CD4-positive, alpha-beta memory T cell (primary cell): Measurements from ENCODE around the gene CHI3L2. TPM values are rescaled to one million over a fixed set of nuclear protein-coding genes. Genes with fewer than 3 reads are reported as not detected.

Experiments
- CTCF ChIA-PET: fragments of 350-600 bp; sonication (Branson Sonifier 250); formaldehyde crosslinking; loops from one replicate; lab custom pipeline; 2021; ENCODE audit warnings: inconsistent platforms; ENCODE audit not compliant: partially characterized antibody; lab: Charles Lee
- POLR2A ChIA-PET: fragments of 350-600 bp; sonication (Branson Sonifier 250); formaldehyde crosslinking; loops from one replicate; lab custom pipeline; 2021; ENCODE audit not compliant: partially characterized antibody; lab: Charles Lee
- DNase-seq, 5 donors: peaks; one replicate each; pipeline versions ENCODE4 v3.0.0 to v3.0.0-alpha.2; 2020 to 2022; ENCODE audit warnings: mixed read lengths in 1 of 5
- H3K27ac ChIP-seq: one replicate; pipeline ENCODE4 v1.7.0; 2013; ENCODE audit warnings: low read depth, low read length
- H3K27me3 ChIP-seq: 2 replicates; pipeline ENCODE4 v1.7.0; 2013; ENCODE audit warnings: mild to moderate bottlenecking, low read length, moderate library complexity; ENCODE audit not compliant: insufficient read depth
- H3K36me3 ChIP-seq: 2 replicates; pipeline ENCODE4 v1.7.0; 2013; ENCODE audit warnings: mild to moderate bottlenecking, low read length, moderate library complexity; ENCODE audit not compliant: insufficient read depth
- H3K4me1 ChIP-seq: 2 replicates; pipeline ENCODE4 v1.7.0; 2013; ENCODE audit warnings: mild to moderate bottlenecking, low read length, moderate library complexity; ENCODE audit not compliant: insufficient read depth
- H3K4me3 ChIP-seq, 2 donors: one replicate each; pipeline ENCODE4 v1.7.0; 2013; ENCODE audit warnings: low read length in 2 of 2, mild to moderate bottlenecking in 1 of 2
- H3K9me3 ChIP-seq, 2 donors: one replicate each; pipeline ENCODE4 v1.7.0; 2013; ENCODE audit warnings: low read length in 2 of 2, control low read depth in 1 of 2; ENCODE audit not compliant: control insufficient read depth in 1 of 2
- H3K27ac Mint-ChIP-seq, 7 donors: one replicate each; pipeline ENCODE4 v1.8.0; 2020 to 2021; ENCODE audit warnings: mixed read lengths in 7 of 7, mild to moderate bottlenecking in 6 of 7, inconsistent platforms in 3 of 7, moderate library complexity in 3 of 7
- H3K27me3 Mint-ChIP-seq, 2 donors: one replicate each; pipeline ENCODE4 v1.8.0; 2020 to 2021; ENCODE audit warnings: mixed read lengths in 2 of 2
- H3K36me3 Mint-ChIP-seq, 2 donors: one replicate each; pipeline ENCODE4 v1.8.0; 2020 to 2021; ENCODE audit warnings: mixed read lengths in 2 of 2, inconsistent platforms in 1 of 2, mild to moderate bottlenecking in 1 of 2
- H3K4me1 Mint-ChIP-seq, 4 donors: one replicate each; pipeline ENCODE4 v1.8.0; 2020 to 2021; ENCODE audit warnings: mixed read lengths in 4 of 4, mild to moderate bottlenecking in 1 of 4
- H3K4me3 Mint-ChIP-seq, 8 donors: one replicate each; pipeline ENCODE4 v1.8.0; 2020 to 2021; ENCODE audit warnings: mixed read lengths in 8 of 8, mild to moderate bottlenecking in 7 of 8, moderate library complexity in 6 of 8, inconsistent platforms in 3 of 8
- H3K9me3 Mint-ChIP-seq, 8 donors: one replicate each; pipeline ENCODE4 v1.8.0; 2020 to 2021; ENCODE audit warnings: mixed read lengths in 8 of 8, mild to moderate bottlenecking in 5 of 8, inconsistent platforms in 3 of 8, moderate library complexity in 1 of 8
- intact Hi-C: fragments of 100-400 bp; cut with micrococcal nuclease; formaldehyde crosslinking; loops from one replicate; pipeline ENCODE4 v1.15.1; 2023
- polyA plus RNA-seq, 2 donors: library from polyadenylated mRNA; unstranded; fragments of 300-500 nt; fragmentation: Illumina TruSeq; gene quantifications; one replicate each; pipeline ENCODE4 v1.2.3, GENCODE V29; 2021
- total RNA-seq, 2 experiments: library from RNA; stranded (reverse); gene quantifications; one replicate each; pipeline ENCODE4 v1.2.3, GENCODE V29; 2021

Gene CHI3L2
- total and polyA plus RNA-seq, 4 experiments from 2014 or later = 1.7 to 18.2 (median 8.8) TPM

DNA sequence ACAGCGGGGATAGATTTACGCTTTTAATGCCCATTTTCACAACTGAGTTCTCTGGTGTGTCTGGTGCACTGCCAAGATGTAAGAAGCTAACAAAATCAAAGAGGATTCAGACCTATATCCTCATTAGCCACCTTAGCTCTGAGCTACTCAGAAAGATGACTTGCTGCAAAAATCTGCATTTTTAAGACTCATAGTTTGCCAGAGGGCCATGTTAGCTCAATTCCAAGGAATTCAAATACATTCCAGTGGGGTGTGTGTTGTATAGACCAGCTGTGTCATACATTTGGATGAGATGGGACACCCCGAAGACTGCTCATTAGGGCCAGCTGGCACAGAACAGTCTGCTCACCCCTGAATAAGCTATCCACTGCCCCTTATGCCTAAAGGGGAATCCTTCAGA, 36.0 kb upstream of the CHI3L2 start:
- Histone ChIP-seq H3K4me1 (peaks cover 100% of the 10 kb centered on the region), H3K27me3 (no peaks in the 10 kb centered on the region), H3K27ac (peak overlapping the region; percentile 84), H3K4me3 (no peak overlapping the region), H3K9me3 (no peaks in the 10 kb centered on the region), H3K36me3 (peaks cover 98% of the 10 kb centered on the region)
- POLR2A ChIA-PET = interaction anchor here (0.9 to 18.1 kb wide), 8 partner anchors 9 to 210 kb away, joined by 3 to 1434 read pairs (median 6); partner anchors contain the start of genes CEPT1, CHI3L2, DENND2D and DRAM2
- peak overlapping the region; percentile 84 to 98 (median 95) for H3K27ac Mint-ChIP-seq
- peak overlapping the region in 3 of 8 donors; percentile 59 to 77 (median 63) for H3K4me3 Mint-ChIP-seq
- peaks cover 96 to 98% of the 10 kb centered on the region in 2 donors for H3K36me3 Mint-ChIP-seq
- CTCF ChIA-PET = interaction anchor here (1.1 to 19.0 kb wide), 5 partner anchors 30 to 251 kb away, joined by 3 to 623 read pairs (median 5); partner anchors contain the start of gene CHI3L2
- intact Hi-C loops = no loop called here
- no peaks in the 10 kb centered on the region for H3K9me3 Mint-ChIP-seq
- H3K4me1 Mint-ChIP-seq = peaks cover 83 to 99% (median 92%) of the 10 kb centered on the region in 4 donors
- DNase-seq = no peak
- H3K27me3 Mint-ChIP-seq = no peaks in the 10 kb centered on the region

DNA sequence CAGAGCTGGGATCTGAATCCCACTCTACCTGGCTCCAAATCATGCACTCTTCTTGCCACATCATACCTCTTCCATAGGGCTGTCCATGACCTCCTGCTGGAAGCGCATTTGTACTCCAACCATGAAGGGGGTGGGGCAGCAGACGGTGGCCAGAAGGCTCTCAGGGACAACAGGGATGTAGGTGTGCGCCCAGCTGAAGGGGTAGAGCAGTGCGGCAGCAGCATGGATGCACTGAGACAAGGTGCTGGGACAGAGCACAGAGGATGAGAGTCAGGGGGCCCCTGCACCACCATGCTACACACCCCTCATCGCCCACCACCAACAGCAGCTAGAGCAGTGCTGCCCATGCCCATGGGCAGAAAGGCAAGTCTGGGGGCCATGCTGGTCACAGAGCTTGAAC, 35.4 kb upstream of the CHI3L2 start:
- H3K9me3 Mint-ChIP-seq = no peaks in the 10 kb centered on the region
- no peak for DNase-seq
- peaks cover 100% of the 10 kb centered on the region for H3K4me1 ChIP-seq
- H3K27me3 ChIP-seq = no peaks in the 10 kb centered on the region
- H3K27ac Mint-ChIP-seq = peak overlapping the region; percentile 95 to 98 (median 97)
- H3K36me3 ChIP-seq = peaks cover 98% of the 10 kb centered on the region
- H3K36me3 Mint-ChIP-seq = peaks cover 97 to 98% of the 10 kb centered on the region in 2 donors
- H3K4me1 Mint-ChIP-seq = peaks cover 82 to 99% (median 93%) of the 10 kb centered on the region in 4 donors
- H3K27me3 Mint-ChIP-seq = no peaks in the 10 kb centered on the region
- ChIA-PET POLR2A (interaction anchor here (0.9 to 18.1 kb wide), 12 partner anchors 8 to 285 kb away, joined by 3 to 1434 read pairs (median 5); partner anchors contain the start of genes CEPT1, CHI3L2, DENND2D and DRAM2), CTCF (interaction anchor here (1.1 to 19.0 kb wide), 6 partner anchors 9 to 250 kb away, joined by 3 to 623 read pairs (median 4); partner anchors contain the start of gene CHI3L2)
- intact Hi-C loops = no loop called here
- H3K4me3 ChIP-seq = no peak overlapping the region
- H3K4me3 Mint-ChIP-seq = peak overlapping the region in 6 of 8 donors; percentile 15 to 100 (median 60)
- H3K9me3 ChIP-seq = no peaks in the 10 kb centered on the region
- H3K27ac ChIP-seq = peak overlapping the region; percentile 84

DNA sequence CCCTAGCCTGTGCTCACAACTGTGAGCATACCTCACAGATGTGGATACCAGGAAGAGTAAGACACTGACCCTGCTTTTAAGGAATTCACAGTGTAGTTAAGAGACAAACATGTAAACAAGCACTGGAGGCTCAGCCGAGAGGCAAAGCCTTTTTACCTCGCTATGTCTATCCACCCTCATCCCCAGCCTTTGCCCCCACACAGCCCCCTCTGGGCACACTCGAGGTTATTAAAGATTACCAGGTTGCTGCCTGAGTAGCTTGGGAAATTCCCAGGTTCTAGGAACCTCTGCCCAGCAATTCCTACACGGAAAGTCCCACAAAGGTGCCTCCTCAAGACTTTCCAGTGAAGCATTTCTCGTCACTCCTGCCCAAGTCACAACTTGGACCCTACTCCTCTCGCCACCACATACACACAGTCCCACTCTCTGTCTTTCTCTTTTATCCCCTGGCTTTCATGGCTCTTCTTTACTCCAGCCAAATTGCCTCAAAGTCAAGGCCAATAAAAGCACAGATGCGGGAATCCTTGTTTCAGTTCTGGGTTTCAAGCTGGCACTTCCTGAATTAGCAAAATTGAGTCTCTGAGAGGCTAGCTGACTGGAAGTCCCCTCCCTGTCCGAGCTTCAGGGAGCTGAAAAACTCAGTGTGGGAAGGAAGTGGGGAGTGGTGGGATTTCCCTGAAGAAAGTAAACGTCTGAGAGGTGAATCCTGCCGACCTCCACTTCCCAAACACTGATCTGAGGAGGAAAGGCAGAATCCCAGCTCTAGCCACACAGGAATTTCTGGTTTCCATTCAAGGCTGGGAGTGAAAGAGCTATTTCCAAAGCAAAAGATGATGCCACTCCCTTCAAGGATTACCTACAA, 34.6 kb upstream of the CHI3L2 start:
- peak overlapping the region; percentile 32 to 100 (median 99) for H3K4me3 Mint-ChIP-seq
- Histone ChIP-seq H3K9me3 (no peaks in the 10 kb centered on the region), H3K27me3 (no peaks in the 10 kb centered on the region), H3K4me1 (peaks cover 100% of the 10 kb centered on the region), H3K27ac (peak overlapping the region; percentile 84), H3K36me3 (peaks cover 98% of the 10 kb centered on the region), H3K4me3 (no peak overlapping the region)
- peak in 1 of 5 donors; percentile 64 for DNase-seq
- peak overlapping the region; percentile 95 to 98 (median 97) for H3K27ac Mint-ChIP-seq
- peaks cover 98% of the 10 kb centered on the region in 2 donors for H3K36me3 Mint-ChIP-seq
- no peaks in the 10 kb centered on the region for H3K27me3 Mint-ChIP-seq
- POLR2A ChIA-PET = interaction anchor here (0.6 to 18.1 kb wide), 9 partner anchors 7 to 284 kb away, joined by 3 to 1434 read pairs (median 4); partner anchors contain the start of genes CHI3L2 and DENND2D
- H3K4me1 Mint-ChIP-seq = peaks cover 84 to 100% (median 95%) of the 10 kb centered on the region in 4 donors
- intact Hi-C loops = no loop called here
- no peaks in the 10 kb centered on the region for H3K9me3 Mint-ChIP-seq
- CTCF ChIA-PET = interaction anchor here (0.7 to 19.0 kb wide), 7 partner anchors 9 to 209 kb away, joined by 3 to 623 read pairs (median 3); partner anchors contain the start of gene CHI3L2

DNA sequence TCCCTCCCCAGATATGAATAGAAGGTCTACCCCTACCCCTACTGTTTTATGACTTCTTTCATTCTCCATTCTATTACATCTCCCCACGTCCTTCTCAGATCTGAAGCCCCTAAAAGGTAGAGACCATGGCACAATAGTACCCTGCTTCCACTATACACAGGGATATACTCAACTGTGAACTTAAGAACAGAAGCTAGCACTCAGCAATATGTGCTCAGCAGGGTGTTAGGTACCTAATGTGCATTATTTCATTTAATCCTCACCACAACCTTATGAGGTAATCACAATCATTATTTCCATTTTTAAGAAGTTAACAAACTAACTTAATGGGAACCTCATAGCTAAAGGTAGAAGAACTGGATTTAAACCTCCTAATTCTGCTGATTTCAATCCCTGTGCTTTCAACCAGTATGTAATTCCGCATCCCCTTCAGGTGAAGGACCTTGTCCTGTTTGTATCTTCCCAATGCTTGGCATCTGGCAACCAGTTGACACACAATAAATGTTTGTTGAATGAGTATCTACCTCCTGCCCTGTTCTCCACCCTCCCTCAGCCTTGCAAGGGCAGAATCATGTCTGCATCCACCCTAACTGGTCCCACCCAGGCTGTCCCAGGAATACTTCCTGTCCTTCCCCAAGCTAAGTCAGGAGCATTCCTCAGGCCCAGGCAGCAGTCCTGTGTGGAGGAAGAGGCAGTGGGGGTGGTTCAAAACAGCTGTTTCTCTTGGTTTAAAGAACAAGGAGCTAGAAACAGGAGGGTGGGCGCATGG, 33.6 kb upstream of the CHI3L2 start:
- Mint-ChIP-seq H3K27ac (peak overlapping the region; percentile 95 to 98 (median 98)), H3K4me3 (peak overlapping the region; percentile 62 to 100 (median 100)), H3K36me3 (peaks cover 98% of the 10 kb centered on the region in 2 donors), H3K9me3 (no peaks in the 10 kb centered on the region), H3K4me1 (peaks cover 76 to 100% (median 87%) of the 10 kb centered on the region in 4 donors), H3K27me3 (no peaks in the 10 kb centered on the region)
- H3K4me1 ChIP-seq = peaks cover 94% of the 10 kb centered on the region
- H3K27ac ChIP-seq = peak overlapping the region; percentile 84
- H3K9me3 ChIP-seq = no peaks in the 10 kb centered on the region
- DNase-seq = no peak
- ChIA-PET CTCF (interaction anchor here (0.7 to 19.0 kb wide), 8 partner anchors 10 to 208 kb away, joined by 3 to 623 read pairs (median 3); partner anchors contain the start of gene CHI3L2), POLR2A (interaction anchor here (1.4 to 18.1 kb wide), 5 partner anchors 6 to 153 kb away, joined by 3 to 1434 read pairs (median 23); partner anchors contain the start of genes CHI3L2 and DENND2D)
- intact Hi-C loops = no loop called here
- peak overlapping the region in 1 of 2 donors; percentile 6 for H3K4me3 ChIP-seq
- peaks cover 95% of the 10 kb centered on the region for H3K36me3 ChIP-seq
- H3K27me3 ChIP-seq = no peaks in the 10 kb centered on the region

DNA sequence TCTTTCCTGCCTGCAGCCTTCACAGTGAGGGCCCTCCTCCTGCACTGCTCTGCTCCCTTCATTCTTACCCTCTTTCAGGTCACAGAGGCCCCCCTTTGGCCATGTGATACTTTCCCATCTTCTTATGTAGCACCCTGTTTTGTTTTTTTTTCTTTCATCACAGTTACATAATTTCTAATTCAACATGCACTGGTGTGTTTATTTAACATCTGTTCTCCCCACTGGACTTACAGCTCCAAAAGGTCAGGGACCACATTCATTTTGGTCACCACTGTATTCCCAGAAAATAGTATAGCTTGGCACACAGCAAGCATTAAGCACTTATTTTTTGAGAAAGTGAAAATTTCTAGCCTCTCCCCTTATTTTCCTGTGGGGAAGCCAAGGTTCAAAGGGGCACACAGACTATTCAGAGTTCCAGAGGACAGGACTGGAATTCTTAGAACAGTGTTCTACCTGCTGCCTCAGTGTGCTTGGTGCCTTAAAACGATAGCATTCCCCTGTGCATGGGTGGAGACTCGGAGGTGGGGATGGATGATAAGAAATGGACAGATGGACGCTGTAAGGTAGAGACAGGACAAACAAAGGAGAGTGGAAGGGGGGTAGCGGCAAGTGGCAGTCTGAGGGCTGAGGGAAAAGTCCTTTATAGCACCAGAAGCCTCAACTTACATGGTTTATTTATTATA, 32.4 kb upstream of the CHI3L2 start:
- H3K27me3 ChIP-seq = no peaks in the 10 kb centered on the region
- ChIA-PET POLR2A (interaction anchor here (1.6 to 18.1 kb wide), 4 partner anchors 9 to 139 kb away, joined by 3 to 1434 read pairs (median 122); partner anchors contain the start of gene CHI3L2), CTCF (interaction anchor here (1.9 to 19.0 kb wide), 5 partner anchors 26 to 207 kb away, joined by 4 to 623 read pairs (median 63); partner anchors contain the start of gene CHI3L2)
- H3K27ac Mint-ChIP-seq = peak overlapping the region; percentile 95 to 98 (median 98)
- H3K27me3 Mint-ChIP-seq = no peaks in the 10 kb centered on the region
- peaks cover 67 to 96% (median 76%) of the 10 kb centered on the region in 4 donors for H3K4me1 Mint-ChIP-seq
- peak overlapping the region; percentile 84 for H3K27ac ChIP-seq
- DNase-seq = no peak
- intact Hi-C loops = loop anchor here (5.0 kb wide), 1 partner anchor 152 kb away; no protein-coding TSS in a partner anchor
- peaks cover 0 to 2% (median 0%) of the 10 kb centered on the region in 8 donors for H3K9me3 Mint-ChIP-seq
- H3K36me3 Mint-ChIP-seq = peaks cover 98 to 99% of the 10 kb centered on the region in 2 donors
- H3K4me3 ChIP-seq = peak overlapping the region in 1 of 2 donors; percentile 6
- peaks cover 81% of the 10 kb centered on the region for H3K4me1 ChIP-seq
- no peaks in the 10 kb centered on the region for H3K9me3 ChIP-seq
- H3K36me3 ChIP-seq = peaks cover 85% of the 10 kb centered on the region
- H3K4me3 Mint-ChIP-seq = peak overlapping the region; percentile 85 to 100 (median 100)
